GM19193 (cell line): Measurements from ENCODE around the gene ANXA9.

Source experiments
- POLR2A ChIP-seq: IDR thresholded peaks from 4 replicates; pipeline ENCODE4 v1.6.1; 2011; ENCODE audit not compliant: insufficient read depth, insufficient read length; ENCODE audit errors: extremely low read depth

Gene ANXA9

GRCh38 chr1:151006327-151007052 is 24.4 kb downstream of the ANXA9 start, which contains the start of gene MINDY1:
TSS of gene MINDY1 (minus strand) at chr1:151006902. CDS start at chr1:151002617, 4,285 bp downstream.
- no peak for TF ChIP-seq POLR2A

- TF ChIP-seq POLR2A: no peak
Observed at GRCh38 chr1:151007853-151008243, 25.8 kb downstream of the ANXA9 start.

GRCh38 chr1:151008244-151009205 is 26.4 kb downstream of the ANXA9 start, which contains the start of gene PRUNE1:
TSS of gene PRUNE1 (plus strand) at chr1:151008449. CDS start at chr1:151008633, 184 bp downstream.
- peak; percentile 60 for TF ChIP-seq POLR2A

- no peak for TF ChIP-seq POLR2A
Observed at GRCh38 chr1:151009206-151009587, 27.1 kb downstream of the ANXA9 start.

- TF ChIP-seq POLR2A: no peak
Observed at GRCh38 chr1:151009674-151010345, 27.7 kb downstream of the ANXA9 start.

- TF ChIP-seq POLR2A: no peak
Observed at GRCh38 chr1:151010346-151010726, 28.2 kb downstream of the ANXA9 start.

- no peak for TF ChIP-seq POLR2A
Observed at GRCh38 chr1:151011154-151011850, 29.2 kb downstream of the ANXA9 start.

- TF ChIP-seq POLR2A: no peak
Observed at GRCh38 chr1:151012684-151013471, 30.8 kb downstream of the ANXA9 start.

GRCh38 chr1:151013518-151013917 is 31.4 kb downstream of the ANXA9 start:
- no peak for TF ChIP-seq POLR2A

- no peak for TF ChIP-seq POLR2A
Observed at GRCh38 chr1:151024540-151025146, 42.6 kb downstream of the ANXA9 start.

GRCh38 chr1:151026460-151026859 is 44.4 kb downstream of the ANXA9 start:
- no peak for TF ChIP-seq POLR2A

- TF ChIP-seq POLR2A: no peak
Observed at GRCh38 chr1:151032164-151032563, 50.1 kb downstream of the ANXA9 start.

GRCh38 chr1:151035167-151035566 is 53.1 kb downstream of the ANXA9 start:
- no peak for TF ChIP-seq POLR2A

GRCh38 chr1:151036356-151036755 is 54.3 kb downstream of the ANXA9 start, which contains the start of gene BNIPL:
TSS of gene BNIPL (plus strand) at chr1:151036586. CDS start at chr1:151036726, 140 bp downstream.
- TF ChIP-seq POLR2A: no peak

GRCh38 chr1:151037032-151037431 is 54.9 kb downstream of the ANXA9 start:
- TF ChIP-seq POLR2A: no peak
